ENCODE measurements around the gene WDR82.

DNA sequence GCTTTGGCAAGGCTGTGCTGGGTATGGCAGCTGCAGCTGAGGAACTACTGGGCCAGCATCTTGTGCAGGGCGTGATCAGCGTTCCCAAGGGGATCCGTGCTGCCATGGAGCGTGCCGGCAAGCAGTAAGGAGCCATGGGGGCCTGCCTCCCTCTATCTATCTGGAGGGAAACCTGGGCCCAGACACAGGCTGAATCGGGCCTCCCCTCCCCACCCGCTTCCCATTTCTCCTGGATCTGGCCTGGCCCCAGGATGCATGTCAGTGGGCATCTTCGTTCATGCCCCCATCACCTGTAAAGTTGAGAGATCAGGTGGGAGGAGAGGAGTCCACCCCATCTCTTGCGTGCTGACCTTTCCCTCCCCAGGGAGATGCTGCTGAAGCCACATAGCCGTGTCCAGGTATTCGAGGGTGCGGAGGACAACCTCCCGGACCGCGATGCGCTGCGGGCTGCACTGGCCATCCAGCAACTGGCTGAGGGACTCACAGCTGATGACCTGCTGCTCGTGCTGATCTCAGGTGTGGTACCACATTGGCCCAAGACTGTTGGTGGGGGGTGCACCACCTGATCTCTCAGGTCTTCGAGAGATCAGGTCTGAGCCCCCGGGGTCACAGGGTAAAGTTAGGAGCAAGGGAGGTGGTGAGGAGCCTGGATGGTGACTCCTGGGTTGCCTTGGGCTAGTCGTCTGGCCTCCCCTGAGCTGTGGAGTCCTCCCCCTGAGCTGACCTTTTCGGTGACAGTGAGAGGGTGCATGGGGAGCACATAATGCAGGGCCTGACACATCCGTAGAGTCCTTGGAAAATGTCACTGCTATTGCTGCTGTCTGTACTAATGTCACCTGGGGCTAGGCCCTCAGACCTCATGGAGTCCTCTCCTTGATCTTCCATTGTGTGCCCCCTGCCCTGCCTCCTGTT lies 12.4 kb upstream of the WDR82 start:
- TF ChIP-seq, protein P1, sequence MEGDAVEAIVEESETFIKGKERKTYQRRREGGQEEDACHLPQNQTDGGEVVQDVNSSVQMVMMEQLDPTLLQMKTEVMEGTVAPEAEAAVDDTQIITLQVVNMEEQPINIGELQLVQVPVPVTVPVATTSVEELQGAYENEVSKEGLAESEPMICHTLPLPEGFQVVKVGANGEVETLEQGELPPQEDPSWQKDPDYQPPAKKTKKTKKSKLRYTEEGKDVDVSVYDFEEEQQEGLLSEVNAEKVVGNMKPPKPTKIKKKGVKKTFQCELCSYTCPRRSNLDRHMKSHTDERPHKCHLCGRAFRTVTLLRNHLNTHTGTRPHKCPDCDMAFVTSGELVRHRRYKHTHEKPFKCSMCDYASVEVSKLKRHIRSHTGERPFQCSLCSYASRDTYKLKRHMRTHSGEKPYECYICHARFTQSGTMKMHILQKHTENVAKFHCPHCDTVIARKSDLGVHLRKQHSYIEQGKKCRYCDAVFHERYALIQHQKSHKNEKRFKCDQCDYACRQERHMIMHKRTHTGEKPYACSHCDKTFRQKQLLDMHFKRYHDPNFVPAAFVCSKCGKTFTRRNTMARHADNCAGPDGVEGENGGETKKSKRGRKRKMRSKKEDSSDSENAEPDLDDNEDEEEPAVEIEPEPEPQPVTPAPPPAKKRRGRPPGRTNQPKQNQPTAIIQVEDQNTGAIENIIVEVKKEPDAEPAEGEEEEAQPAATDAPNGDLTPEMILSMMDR (IDR thresholded peaks at IDR 0.05; ENCODE audit: low read depth, low read length) = no peak
- TF ChIP-seq EZH2phosphoT487 (IDR thresholded peaks at IDR 0.05; ENCODE audit: low read depth) = no peak
